Pancreas (tissue), 10 donors: ENCODE results near the gene NEK11. TPM values are rescaled to one million over a fixed set of nuclear protein-coding genes. Genes with fewer than 3 reads are reported as not detected.

Experiments
- ATAC-seq, 4 donors: fragments of 200-7000 bp; cut with Tn5 transposase; one replicate each; pipeline versions ENCODE4 v1.8.0 to v1.9.1; 2020; ENCODE audit warnings: mild to moderate bottlenecking in 4 of 4, moderate library complexity in 4 of 4
- DNase-seq, 6 donors: peaks; one replicate each; pipeline ENCODE4 v3.0.0-alpha.2; 2020
- FAIRE-seq: peaks from 2 replicates; lab custom pipeline; 2012; peaks lifted over from hg19 to GRCh38; lab: Jason Lieb, UNC
- H3K27ac ChIP-seq, 4 donors: fragments of 200-600 bp; sonication (generic); 1 replicate in 3 of 4; 2 replicates in 1 of 4; pipeline versions ENCODE4 v1.5.0 to v1.8.0; 2020
- H3K27me3 ChIP-seq, 4 donors: fragments of 200-600 bp; one replicate each; pipeline ENCODE4 v1.8.0; 2021
- H3K36me3 ChIP-seq, 3 donors: fragments of 200-600 bp; sonication (generic) in 1 of 3; one replicate each; pipeline versions ENCODE4 v1.5.0 to v1.8.0; 2020 to 2021
- H3K4me1 ChIP-seq, 3 donors: fragments of 200-600 bp; one replicate each; pipeline ENCODE4 v1.8.0; 2021
- H3K4me3 ChIP-seq, 4 donors: fragments of 200-600 bp; sonication (generic) in 2 of 4; one replicate each; pipeline versions ENCODE4 v1.5.0 to v1.8.0; 2020 to 2021
- H3K9me3 ChIP-seq, 4 donors: fragments of 200-600 bp; one replicate each; pipeline ENCODE4 v1.8.0; 2021
- CTCF ChIP-seq, 4 donors: fragments of 200-600 bp; sonication (generic) in 3 of 4; IDR thresholded peaks; one replicate each; pipeline versions ENCODE4 v1.5.0 to v1.8.0; 2021; ENCODE audit warnings: antibody characterized with exemption in 4 of 4
- WGBS, 2 donors: extraction: QIAGEN DNeasy Blood & Tissue Kit; methylation state at CpG; one replicate each; pipeline ENCODE4 v1.1.7; 2013; 5-methylcytosine and 5-hydroxymethylcytosine counted together
- intact Hi-C, 3 donors: fragments of 100-400 bp; cut with DNase I; formaldehyde crosslinking; loops; one replicate each; pipeline versions ENCODE4 v1.11.1 to v1.14.2; 2022
- polyA plus RNA-seq, 2 donors: library from polyadenylated mRNA; stranded (reverse); fragments of 200-250 nt; gene quantifications; one replicate each; pipeline ENCODE4 v1.2.3, GENCODE V29; 2013
- total RNA-seq, 6 donors: library from RNA; stranded (reverse); fragmentation: NEBNext Ultra II Directional in 4 of 6; extraction: Animal tissue kit (Norgen Biotek cat#: 25700) in 4 of 6; gene quantifications; one replicate each; pipeline versions ENCODE4 v1.2.1 to v1.2.4, GENCODE V29; 2021 to 2023
- donor health status: healthy with polysubstance abuse.
- donor health status: DM: no; HTN: no; CAD: no; lungs with moderate emphysema.
- donor health status: DM: no; HTN: no; CAD: no.
- donor health status: control.
- donor health status: control.
- donor health status: Bipolar disorder and iron deficiency.
- donor health status: DM: yes; HTN: yes; CAD: no.
- donor health status: DM: no; HTN: no; CAD: no.
- donor health status: DM: no; HTN: no; CAD: no.
- donor health status: DM: yes; HTN: yes; CAD: no.

The NEK11 gene
- total and polyA plus RNA-seq, 8 donors, result 2.1 to 7.2 (median 3.3) TPM

DNA sequence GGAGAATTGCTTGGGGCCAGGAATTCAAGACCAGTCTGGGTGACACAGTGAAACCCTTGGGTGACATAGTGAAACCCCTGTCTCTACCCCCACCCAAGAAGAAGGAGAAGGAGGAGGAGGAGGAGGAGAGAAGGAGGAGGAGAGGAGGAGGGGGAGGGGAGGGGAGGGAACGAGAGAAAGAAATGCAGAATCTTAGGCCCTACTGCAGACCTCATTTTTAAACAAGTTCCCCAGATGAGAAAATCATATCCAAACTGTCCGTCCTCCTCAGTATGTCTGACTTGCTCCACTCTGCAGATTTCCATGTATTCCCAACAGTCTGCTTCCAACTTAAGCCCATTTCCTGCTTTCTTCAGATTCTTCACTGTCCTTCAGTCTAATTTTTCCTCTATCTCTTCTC lies 291.0 kb downstream of the NEK11 start:
- Histone ChIP-seq H3K27ac (no peak overlapping the region), H3K4me1 (no peaks in the 10 kb centered on the region), H3K27me3 (no peaks in the 10 kb centered on the region), H3K9me3 (no peaks in the 10 kb centered on the region), H3K4me3 (no peak overlapping the region), H3K36me3 (no peaks in the 10 kb centered on the region)
- no peak for DNase-seq
- no peak for FAIRE-seq
- no peak for TF ChIP-seq CTCF (IDR thresholded peaks at IDR 0.05)
- 95 to 100% methylated on average over 1 to 2 of the region's 2 CpGs for WGBS, 2 donors
- intact Hi-C loops, result no loop called here
- ATAC-seq, result no peak

GRCh38 chr3:131323014-131323413 lies 296.3 kb downstream of the NEK11 start:
- Histone ChIP-seq H3K4me3 (no peak overlapping the region), H3K36me3 (no peaks in the 10 kb centered on the region), H3K27ac (no peak overlapping the region), H3K4me1 (no peaks in the 10 kb centered on the region), H3K9me3 (no peaks in the 10 kb centered on the region), H3K27me3 (no peaks in the 10 kb centered on the region)
- DNase-seq (no peak), FAIRE-seq (no peak), ATAC-seq (no peak)
- no peak for TF ChIP-seq CTCF (IDR thresholded peaks at IDR 0.05)
- intact Hi-C loops, result no loop called here
- WGBS, 2 donors, result 75 to 84% methylated on average over 3 of the region's 3 CpGs

DNA sequence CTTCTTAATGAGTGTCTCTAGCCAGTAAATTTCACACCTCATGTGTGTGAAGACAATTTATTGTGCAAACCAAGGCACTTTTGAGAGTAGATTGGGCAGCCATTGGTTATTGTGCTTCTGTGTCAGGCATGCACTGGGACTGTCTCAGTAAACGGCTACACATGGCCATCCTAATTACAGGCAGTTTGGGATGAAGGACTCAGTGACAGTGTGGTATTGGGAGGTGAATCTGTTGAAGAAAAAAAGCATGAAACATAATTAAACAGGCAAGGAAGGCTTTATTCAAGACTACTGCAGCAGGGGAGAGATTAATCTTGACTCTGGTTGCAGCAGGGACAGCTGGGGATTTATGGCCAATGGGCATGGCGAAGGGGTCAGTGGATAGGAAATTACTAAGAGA lies 297.1 kb downstream of the NEK11 start:
- 95 to 97% methylated on average over 2 of the region's 2 CpGs for WGBS, 2 donors
- FAIRE-seq, result no peak
- no peaks in the 10 kb centered on the region for H3K27me3 ChIP-seq
- intact Hi-C loops, result no loop called here
- no peak overlapping the region for H3K4me3 ChIP-seq
- no peaks in the 10 kb centered on the region for H3K36me3 ChIP-seq
- no peak overlapping the region for H3K27ac ChIP-seq
- H3K9me3 ChIP-seq, result no peaks in the 10 kb centered on the region
- ATAC-seq, result no peak
- TF ChIP-seq CTCF (IDR thresholded peaks at IDR 0.05), result no peak
- H3K4me1 ChIP-seq, result no peaks in the 10 kb centered on the region
- no peak for DNase-seq

DNA sequence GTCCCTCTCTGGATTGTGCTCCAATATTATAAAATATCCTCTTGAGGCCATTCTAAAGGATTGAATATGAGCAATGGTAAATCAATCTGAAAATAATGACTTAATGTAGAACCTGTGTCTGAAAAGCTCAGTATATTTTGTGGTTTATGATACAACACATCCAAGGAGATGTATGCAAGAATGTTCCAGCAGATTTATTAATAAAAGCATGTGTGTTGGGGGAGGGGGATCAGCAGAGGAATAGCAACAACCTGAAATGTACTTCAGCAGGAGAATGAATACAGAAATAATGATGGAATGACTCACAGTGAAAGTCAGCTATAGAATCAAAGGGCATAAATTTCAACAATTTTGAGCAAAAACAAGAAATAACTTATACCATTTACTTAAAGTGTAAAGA lies 298.2 kb downstream of the NEK11 start:
- Histone ChIP-seq H3K27ac (no peak overlapping the region), H3K4me3 (no peak overlapping the region), H3K36me3 (no peaks in the 10 kb centered on the region), H3K9me3 (no peaks in the 10 kb centered on the region), H3K4me1 (no peaks in the 10 kb centered on the region), H3K27me3 (no peaks in the 10 kb centered on the region)
- ATAC-seq (no peak), DNase-seq (no peak), FAIRE-seq (no peak)
- TF ChIP-seq CTCF (IDR thresholded peaks at IDR 0.05), result no peak
- intact Hi-C loops, result no loop called here

DNA sequence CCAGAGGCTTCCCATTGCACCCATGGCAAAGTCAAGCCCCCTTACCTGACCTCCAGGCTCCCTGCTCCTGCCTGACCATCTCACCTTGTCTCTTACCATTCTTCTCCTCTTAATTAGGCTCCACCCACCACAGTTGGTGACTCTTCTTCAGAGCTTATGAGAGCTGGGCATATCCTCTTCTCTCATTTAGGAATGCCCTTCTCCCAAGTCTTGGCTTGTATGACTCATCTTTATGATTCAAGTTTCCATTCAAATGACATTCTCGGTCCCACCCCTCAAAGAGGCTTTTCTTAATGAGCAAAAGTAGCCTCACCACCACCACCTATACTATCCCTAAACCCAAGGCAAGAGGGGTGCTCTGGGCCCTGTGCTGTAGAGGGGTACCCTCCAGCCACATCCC lies 299.6 kb downstream of the NEK11 start:
- intact Hi-C loops, result no loop called here
- WGBS, 2 donors, result 99 to 100% methylated on average over 1 of the region's 1 CpG
- Histone ChIP-seq H3K27ac (no peak overlapping the region), H3K9me3 (no peaks in the 10 kb centered on the region), H3K36me3 (no peaks in the 10 kb centered on the region), H3K27me3 (no peaks in the 10 kb centered on the region), H3K4me3 (no peak overlapping the region), H3K4me1 (no peaks in the 10 kb centered on the region)
- TF ChIP-seq CTCF (IDR thresholded peaks at IDR 0.05), result no peak
- DNase-seq, result no peak
- no peak for FAIRE-seq
- no peak for ATAC-seq
